ENCODE measurements around the gene CRYGA. TPM values are rescaled to one million over a fixed set of nuclear protein-coding genes. Genes with fewer than 3 reads are reported as not detected.

CRYGA gene, protein sequence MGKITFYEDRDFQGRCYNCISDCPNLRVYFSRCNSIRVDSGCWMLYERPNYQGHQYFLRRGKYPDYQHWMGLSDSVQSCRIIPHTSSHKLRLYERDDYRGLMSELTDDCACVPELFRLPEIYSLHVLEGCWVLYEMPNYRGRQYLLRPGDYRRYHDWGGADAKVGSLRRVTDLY
- total RNA-seq = not detected in 2 replicates

GRCh38 chr2:208163489-208163888 is at the start of gene CRYGA:
CRYGA (minus strand) TSS chr2:208163589; CDS start chr2:208163556, 33 bp downstream.

GRCh38 chr2:208189810-208190503 is 26.6 kb upstream of the CRYGA start, which contains the start of gene C2orf80:
C2orf80 (minus strand) TSS chr2:208190030; CDS start chr2:208186986, 3,044 bp downstream.

GRCh38 chr2:208146006-208146405 is 17.4 kb downstream of the CRYGA start, which contains the start of gene CRYGB:
CRYGB (minus strand) TSS chr2:208146158; CDS start chr2:208146120, 38 bp downstream.

DNA sequence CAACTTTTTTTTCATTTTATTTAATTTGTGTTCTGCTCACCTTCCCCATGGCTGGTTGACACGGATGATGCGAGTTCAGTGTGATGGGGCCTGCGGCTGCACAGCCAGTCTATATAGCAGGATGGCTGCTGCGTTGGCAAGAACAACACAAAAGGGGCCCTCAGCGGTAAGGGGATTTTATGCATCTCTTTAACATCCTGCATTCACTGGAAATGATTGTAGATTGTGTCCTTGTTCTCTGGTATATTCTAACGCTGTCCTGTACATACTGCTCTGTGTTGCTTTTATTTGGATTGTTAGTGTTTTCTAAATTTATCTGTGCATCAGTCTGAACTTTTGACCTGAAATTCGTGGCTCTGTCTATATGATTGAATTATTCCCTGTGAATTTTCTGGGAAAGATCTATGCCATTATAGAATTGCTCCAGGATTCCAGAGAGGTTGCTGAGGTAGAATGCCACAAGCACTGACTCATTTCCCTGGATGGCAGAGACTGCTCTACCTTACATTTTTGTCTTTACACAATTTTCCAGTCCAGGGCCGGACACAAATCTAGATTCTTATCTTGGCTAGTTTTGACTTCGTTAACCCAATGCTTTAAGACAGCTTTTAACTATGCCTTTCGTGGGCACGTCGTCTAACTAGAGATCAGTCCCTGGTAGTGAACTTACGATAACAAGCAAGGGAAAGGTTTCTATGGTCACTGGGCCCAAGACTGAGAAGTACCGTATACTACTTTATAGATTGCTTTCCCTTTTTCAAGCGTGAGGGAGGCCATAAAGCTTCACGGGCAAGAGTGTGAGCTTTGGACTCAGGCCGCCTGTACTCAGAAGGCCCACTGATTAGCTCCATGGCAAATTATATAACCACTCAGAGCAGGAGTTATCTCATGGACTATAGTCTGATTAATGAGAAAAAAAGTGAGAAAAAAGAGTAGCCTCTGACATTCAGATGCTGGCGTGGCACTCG is 33.4 kb downstream of the CRYGA start, which contains the start of gene CRYGC:
Gene CRYGC (minus strand): TSS at position 85 of the 968 bp plus-strand sequence. CDS start 36 bp downstream, at position 49.

GRCh38 chr2:208124013-208124715 is 39.2 kb downstream of the CRYGA start, which contains the start of gene CRYGD:
CRYGD (minus strand) TSS chr2:208124524; CDS start chr2:208124473, 51 bp downstream.

Other genes with a start within 250 kb of the CRYGA start
- gene PLEKHM3, start 138.1 kb downstream of the CRYGA start, total RNA-seq = 4.2 and 6.1 TPM in 2 replicates
- not detected in 2 replicates for gene CRYGD, start 39.1 kb downstream of the CRYGA start, total RNA-seq
- not detected in 2 replicates for gene CRYGC, start 33.8 kb downstream of the CRYGA start, total RNA-seq
- not detected in 2 replicates for gene CRYGB, start 17.4 kb downstream of the CRYGA start, total RNA-seq
- gene C2orf80, start 26.4 kb upstream of the CRYGA start, total RNA-seq = not detected in 2 replicates
- 162 and 184 TPM in 2 replicates for gene IDH1, start 91.5 kb upstream of the CRYGA start, total RNA-seq
- 14.1 and 16.1 TPM in 2 replicates for gene PIKFYVE, start 102.7 kb upstream of the CRYGA start, total RNA-seq
- gene PTH2R, start 243.2 kb upstream of the CRYGA start, total RNA-seq = under 0.01 TPM in 1 of 2 replicates, not detected in the other

Data from bronchus fibroblast of lung (primary cell).